ENCODE results near the gene EXOC3L4.

The EXOC3L4 gene

DNA sequence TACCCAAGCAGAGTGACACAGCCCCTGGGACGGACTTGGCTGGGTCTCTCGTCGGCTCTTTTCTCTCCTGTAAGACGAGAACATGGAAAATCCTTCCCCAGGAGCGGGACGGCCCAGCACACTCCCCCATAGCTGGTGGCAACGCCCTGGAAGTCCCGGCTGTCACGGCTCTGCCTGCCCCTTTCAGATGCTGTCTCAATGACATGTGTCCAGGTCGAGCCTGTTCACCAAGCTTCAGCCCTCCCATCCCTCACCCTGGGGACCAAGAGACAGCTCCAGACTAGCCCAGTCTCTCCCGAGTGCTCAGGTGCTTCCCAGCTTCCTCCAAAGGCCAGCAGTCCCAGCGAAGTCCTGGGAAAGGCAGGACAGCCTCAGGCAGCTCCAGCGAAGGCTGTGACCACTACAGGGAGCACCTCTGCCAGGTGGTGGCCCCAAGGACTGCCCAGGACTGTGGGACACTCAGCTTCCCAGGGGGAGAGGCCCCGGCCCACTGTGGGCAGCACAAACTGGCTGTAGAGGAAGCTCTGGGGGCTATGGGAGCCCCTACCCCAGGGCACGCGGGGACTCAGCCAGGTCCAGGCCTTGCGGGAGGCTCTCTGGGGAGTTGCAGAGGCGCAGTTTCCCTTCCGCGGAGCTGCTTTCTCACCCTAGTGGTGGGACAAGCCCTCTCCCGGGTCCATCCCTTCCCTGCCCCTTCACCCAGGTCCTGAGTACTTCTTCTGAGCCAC lies 62.3 kb downstream of the EXOC3L4 start:
- no peak overlapping the region for H3K4me3 ChIP-seq (ENCODE audit: low read length)
- TF ChIP-seq, protein P1, sequence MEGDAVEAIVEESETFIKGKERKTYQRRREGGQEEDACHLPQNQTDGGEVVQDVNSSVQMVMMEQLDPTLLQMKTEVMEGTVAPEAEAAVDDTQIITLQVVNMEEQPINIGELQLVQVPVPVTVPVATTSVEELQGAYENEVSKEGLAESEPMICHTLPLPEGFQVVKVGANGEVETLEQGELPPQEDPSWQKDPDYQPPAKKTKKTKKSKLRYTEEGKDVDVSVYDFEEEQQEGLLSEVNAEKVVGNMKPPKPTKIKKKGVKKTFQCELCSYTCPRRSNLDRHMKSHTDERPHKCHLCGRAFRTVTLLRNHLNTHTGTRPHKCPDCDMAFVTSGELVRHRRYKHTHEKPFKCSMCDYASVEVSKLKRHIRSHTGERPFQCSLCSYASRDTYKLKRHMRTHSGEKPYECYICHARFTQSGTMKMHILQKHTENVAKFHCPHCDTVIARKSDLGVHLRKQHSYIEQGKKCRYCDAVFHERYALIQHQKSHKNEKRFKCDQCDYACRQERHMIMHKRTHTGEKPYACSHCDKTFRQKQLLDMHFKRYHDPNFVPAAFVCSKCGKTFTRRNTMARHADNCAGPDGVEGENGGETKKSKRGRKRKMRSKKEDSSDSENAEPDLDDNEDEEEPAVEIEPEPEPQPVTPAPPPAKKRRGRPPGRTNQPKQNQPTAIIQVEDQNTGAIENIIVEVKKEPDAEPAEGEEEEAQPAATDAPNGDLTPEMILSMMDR (IDR thresholded peaks at IDR 0.05; ENCODE audit: insufficient read depth, low read depth, low read length, missing control alignments) = no peak
- no peak for DNase-seq (ENCODE audit: low read depth)

DNA sequence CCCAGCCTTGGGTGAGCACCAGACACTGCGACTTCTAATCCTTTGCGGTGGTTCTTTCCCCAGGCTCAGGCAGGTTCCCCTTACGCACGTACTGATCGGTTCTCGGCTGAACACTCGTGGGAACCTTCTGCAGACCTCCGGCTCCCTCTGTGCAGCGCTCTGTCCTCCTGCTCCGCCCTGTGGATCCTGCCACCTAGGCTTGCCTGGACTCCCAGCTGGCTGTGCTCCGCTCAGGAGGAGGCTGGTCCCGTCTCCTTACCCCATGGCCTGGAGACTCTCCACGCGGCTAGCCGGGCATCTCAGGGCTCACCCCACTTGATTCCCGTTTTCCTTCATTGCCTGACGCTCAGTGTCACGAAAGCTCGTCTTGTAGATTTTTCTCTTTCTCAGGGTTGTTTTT lies 63.4 kb downstream of the EXOC3L4 start:
- no peak for DNase-seq (ENCODE audit: low read depth)
- no peak overlapping the region for H3K4me3 ChIP-seq (ENCODE audit: low read length)
- TF ChIP-seq, protein P1 (IDR thresholded peaks at IDR 0.05; ENCODE audit: insufficient read depth, low read depth, low read length, missing control alignments) = no peak

DNA sequence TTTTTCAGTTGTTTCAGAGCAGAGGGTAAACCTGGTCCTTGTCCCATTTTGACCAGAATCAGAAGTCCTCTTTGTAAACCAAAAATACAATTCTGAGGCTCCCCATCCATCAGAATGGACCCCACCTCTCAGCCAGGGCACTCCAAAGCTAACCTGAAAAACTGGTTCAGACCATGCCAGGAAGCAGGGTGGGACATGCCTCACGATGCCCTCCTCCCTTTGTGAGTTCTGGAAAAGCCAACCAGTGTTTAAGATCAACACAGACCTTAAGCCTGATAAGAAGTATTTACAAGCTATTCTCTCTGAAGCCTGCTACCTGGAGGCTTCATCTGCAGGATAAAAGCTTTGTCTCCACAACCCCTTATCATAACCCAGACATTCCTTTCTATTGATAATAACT lies 64.2 kb downstream of the EXOC3L4 start:
- H3K4me3 ChIP-seq (ENCODE audit: low read length) = no peak overlapping the region
- DNase-seq (ENCODE audit: low read depth) = no peak
- TF ChIP-seq, protein P1 (IDR thresholded peaks at IDR 0.05; ENCODE audit: insufficient read depth, low read depth, low read length, missing control alignments) = no peak
